ENCODE data around the gene MAN1C1. TPM values are rescaled to one million over a fixed set of nuclear protein-coding genes. Genes with fewer than 3 reads are reported as not detected.

MAN1C1 gene
- total RNA-seq, 1 experiment from 2014 or later: 16.8 TPM

DNA sequence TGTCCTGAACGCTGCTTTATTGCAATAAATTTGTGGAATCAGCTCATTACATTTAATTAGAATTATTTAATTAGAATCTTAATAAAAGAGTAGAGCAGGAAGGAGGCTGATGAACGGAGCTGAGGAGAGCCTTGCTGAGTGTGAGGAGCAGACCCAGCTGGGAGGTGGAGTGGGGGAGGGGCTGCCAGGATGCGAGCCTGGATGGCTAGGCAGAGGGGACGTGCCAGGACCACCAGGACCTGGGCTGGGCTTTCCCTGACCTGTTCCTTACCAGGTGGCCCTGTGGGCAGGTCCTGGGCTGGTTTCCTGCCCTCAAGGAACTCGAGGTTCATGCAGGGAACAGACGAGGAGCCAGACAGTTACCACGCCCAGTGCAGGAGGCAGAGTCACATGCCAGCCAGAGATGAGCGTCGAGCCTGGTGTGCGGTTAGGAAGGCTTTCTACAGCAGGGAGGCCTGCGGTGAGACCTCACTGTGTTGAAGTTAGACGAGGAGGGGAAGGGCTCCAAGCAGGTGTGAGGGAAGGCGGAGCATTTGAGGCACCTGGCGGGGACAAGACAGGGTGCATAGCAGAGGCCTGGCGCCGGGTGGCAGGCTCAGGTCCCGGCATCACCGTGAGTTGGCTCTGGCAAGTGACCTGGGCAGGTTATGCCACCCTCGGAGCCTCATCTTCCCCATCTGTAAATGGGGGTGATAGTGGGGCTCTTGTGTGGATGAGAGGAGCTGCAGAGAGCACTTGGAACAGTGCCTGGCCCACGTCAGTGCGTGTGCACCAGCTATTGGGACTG lies 39.3 kb upstream of the MAN1C1 start:
- DNase-seq (ENCODE audit: low spot score): no peak
- TF ChIP-seq, protein P1, sequence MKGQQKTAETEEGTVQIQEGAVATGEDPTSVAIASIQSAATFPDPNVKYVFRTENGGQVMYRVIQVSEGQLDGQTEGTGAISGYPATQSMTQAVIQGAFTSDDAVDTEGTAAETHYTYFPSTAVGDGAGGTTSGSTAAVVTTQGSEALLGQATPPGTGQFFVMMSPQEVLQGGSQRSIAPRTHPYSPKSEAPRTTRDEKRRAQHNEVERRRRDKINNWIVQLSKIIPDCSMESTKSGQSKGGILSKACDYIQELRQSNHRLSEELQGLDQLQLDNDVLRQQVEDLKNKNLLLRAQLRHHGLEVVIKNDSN (CRISPR knock-in tag; IDR thresholded peaks at IDR 0.05): 0 out of 2 replicates have a peak, but pooled peaks have one; percentile 25
- TF ChIP-seq, protein P2, sequence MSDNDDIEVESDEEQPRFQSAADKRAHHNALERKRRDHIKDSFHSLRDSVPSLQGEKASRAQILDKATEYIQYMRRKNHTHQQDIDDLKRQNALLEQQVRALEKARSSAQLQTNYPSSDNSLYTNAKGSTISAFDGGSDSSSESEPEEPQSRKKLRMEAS (CRISPR knock-in tag; IDR thresholded peaks at IDR 0.05): peak; percentile 63; the same call in 1 of the 2 replicates
- TF ChIP-seq FOXJ3 (CRISPR knock-in tag; IDR thresholded peaks at IDR 0.05; ENCODE audit: borderline replicate concordance) (no peak), FOXP1 (CRISPR knock-in tag; IDR thresholded peaks at IDR 0.05; ENCODE audit: borderline replicate concordance) (0 out of 2 replicates have a peak, but pooled peaks have one; percentile 42)
- TF ChIP-seq, protein P3, sequence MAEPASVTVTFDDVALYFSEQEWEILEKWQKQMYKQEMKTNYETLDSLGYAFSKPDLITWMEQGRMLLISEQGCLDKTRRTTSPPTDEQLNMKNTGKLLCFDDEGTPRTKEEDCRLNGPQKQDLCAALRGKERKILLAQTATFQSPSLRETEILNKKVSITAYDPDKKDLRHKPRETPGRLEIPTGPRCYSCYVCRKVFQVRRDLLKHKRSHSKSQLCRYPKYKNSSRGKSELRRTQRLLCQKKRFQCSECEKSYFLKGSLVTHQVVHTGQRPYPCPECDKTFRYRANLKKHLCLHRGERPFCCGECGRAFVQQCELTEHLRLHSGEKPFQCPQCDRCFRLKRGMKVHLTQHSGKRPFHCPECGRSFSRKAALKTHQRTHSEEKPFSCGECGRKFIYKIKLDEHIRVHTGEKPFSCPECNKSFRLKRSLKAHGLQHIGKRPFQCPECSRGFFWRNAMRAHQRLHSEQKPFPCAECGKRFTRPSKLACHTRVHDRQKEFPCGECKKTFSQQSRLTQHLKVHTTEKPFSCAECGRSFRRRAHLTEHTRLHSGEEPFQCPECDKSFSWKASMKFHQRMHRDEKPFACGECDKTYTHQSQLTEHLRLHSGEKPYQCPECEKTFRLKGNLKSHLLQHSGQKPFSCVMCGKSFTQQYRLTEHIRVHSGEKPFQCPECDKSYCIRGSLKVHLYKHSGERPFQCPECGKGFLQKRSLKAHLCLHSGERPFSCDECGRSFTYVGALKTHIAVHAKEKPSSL (CRISPR knock-in tag; conservative IDR thresholded peaks at IDR 0.05): no peak
- CTCF ChIA-PET: interaction anchor here (0.5 to 1.5 kb wide), 5 partner anchors 11 to 58 kb away, joined by 3 to 5 read pairs (median 4); no protein-coding TSS in a partner anchor
- Mint-ChIP-seq H3K27ac (no peak overlapping the region), H3K4me3 (no peak overlapping the region), H3K4me1 (peaks cover 39% of the 10 kb centered on the region), H3K36me3 (no peaks in the 10 kb centered on the region), H3K9me3 (no peaks in the 10 kb centered on the region), H3K27me3 (ENCODE audit: low read depth) (no peaks in the 10 kb centered on the region; the same call in 1 of the 2 replicates)
- ATAC-seq: 0 out of 2 replicates have a peak, but pooled peaks have one; percentile 2
- POLR2A ChIA-PET: no interaction called here

DNA sequence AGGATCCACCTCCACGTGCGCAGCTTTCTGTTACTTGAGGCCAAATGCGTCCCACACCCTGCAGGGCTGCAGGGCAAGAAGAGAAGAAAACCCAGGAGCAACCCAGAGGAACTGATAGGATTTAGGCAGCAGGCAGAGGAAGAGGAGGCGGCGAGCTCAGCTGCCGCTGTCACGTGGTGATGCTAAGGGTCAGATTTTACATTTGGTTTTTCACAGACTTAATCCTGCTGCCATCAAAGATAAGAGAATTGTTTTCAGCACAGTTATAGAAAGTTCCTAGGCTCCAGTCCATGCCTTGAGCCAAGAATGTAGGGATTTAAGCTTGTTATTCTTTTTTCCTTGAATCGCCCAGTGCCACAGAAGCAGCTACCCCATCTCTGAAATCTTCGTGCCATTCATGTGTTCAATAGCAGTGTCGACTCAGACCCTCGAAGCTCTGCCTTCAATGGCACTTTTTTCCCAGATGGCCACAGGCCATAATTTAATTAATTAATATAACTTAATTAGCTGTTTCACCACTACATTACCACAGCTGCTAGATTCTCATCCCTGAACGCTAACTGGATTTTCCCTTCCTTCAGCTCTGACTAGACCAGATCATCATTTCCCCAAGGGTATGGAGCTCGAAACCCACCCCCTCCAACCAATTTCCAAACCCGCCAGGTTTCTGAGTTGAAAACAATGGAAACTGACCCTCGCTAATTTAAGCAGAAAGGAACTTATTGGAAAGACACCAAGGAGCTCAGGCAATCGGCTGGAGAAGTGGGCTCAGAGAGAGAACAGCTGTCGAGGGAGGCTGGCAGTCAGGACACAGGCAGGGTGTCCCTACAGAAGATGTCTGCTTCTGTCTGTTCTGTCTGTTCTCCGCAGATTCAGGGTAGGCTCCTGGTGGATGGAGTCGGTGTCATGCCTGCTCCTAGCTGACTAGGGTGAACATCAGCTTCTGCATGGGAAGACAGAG lies 37.0 kb upstream of the MAN1C1 start:
- Mint-ChIP-seq H3K27me3 (ENCODE audit: low read depth) (no peaks in the 10 kb centered on the region; the same call in none of the 2 replicates), H3K27ac (no peak overlapping the region), H3K9me3 (peaks cover 8% of the 10 kb centered on the region; the same call in 1 of the 2 replicates), H3K36me3 (peaks cover 2% of the 10 kb centered on the region; the same call in 1 of the 2 replicates), H3K4me3 (no peak overlapping the region), H3K4me1 (peaks cover 20% of the 10 kb centered on the region)
- ATAC-seq: no peak
- POLR2A ChIA-PET: interaction anchor here (0.6 kb wide), 1 partner anchor 17 kb away, joined by 3 read pairs; no protein-coding TSS in a partner anchor
- CTCF ChIA-PET: interaction anchor here (0.7 to 3.2 kb wide), 10 partner anchors 7 to 231 kb away, joined by 3 to 37 read pairs (median 4); no protein-coding TSS in a partner anchor
- no peak for DNase-seq (ENCODE audit: low spot score)
- TF ChIP-seq NR3C1 (CRISPR knock-in tag; conservative IDR thresholded peaks at IDR 0.05; ENCODE audit: low read depth): no peak
- TF ChIP-seq, protein P4, sequence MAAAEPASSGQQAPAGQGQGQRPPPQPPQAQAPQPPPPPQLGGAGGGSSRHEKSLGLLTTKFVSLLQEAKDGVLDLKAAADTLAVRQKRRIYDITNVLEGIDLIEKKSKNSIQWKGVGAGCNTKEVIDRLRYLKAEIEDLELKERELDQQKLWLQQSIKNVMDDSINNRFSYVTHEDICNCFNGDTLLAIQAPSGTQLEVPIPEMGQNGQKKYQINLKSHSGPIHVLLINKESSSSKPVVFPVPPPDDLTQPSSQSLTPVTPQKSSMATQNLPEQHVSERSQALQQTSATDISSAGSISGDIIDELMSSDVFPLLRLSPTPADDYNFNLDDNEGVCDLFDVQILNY (CRISPR knock-in tag; IDR thresholded peaks at IDR 0.05): no peak
- no peak for TF ChIP-seq MXD4 (CRISPR knock-in tag; IDR thresholded peaks at IDR 0.05; ENCODE audit: borderline replicate concordance)
- TF ChIP-seq, protein P3 (CRISPR knock-in tag; conservative IDR thresholded peaks at IDR 0.05): no peak
- no peak for TF ChIP-seq ZNF138 (CRISPR knock-in tag; conservative IDR thresholded peaks at IDR 0.05)
- no peak for TF ChIP-seq FOXJ3 (CRISPR knock-in tag; IDR thresholded peaks at IDR 0.05; ENCODE audit: borderline replicate concordance)
- TF ChIP-seq, protein P2 (CRISPR knock-in tag; IDR thresholded peaks at IDR 0.05): no peak
- TF ChIP-seq ZNF396 (CRISPR knock-in tag; IDR thresholded peaks at IDR 0.05; ENCODE audit: borderline replicate concordance): no peak
- TF ChIP-seq GABPB1 (CRISPR knock-in tag; IDR thresholded peaks at IDR 0.05): no peak
- TF ChIP-seq, protein P5, sequence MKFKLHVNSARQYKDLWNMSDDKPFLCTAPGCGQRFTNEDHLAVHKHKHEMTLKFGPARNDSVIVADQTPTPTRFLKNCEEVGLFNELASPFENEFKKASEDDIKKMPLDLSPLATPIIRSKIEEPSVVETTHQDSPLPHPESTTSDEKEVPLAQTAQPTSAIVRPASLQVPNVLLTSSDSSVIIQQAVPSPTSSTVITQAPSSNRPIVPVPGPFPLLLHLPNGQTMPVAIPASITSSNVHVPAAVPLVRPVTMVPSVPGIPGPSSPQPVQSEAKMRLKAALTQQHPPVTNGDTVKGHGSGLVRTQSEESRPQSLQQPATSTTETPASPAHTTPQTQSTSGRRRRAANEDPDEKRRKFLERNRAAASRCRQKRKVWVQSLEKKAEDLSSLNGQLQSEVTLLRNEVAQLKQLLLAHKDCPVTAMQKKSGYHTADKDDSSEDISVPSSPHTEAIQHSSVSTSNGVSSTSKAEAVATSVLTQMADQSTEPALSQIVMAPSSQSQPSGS (CRISPR knock-in tag; IDR thresholded peaks at IDR 0.05; ENCODE audit: borderline replicate concordance, low read depth): no peak
- TF ChIP-seq KAT7 (CRISPR knock-in tag; IDR thresholded peaks at IDR 0.05; ENCODE audit: borderline replicate concordance): no peak
- TF ChIP-seq ZNF671 (CRISPR knock-in tag; IDR thresholded peaks at IDR 0.05): no peak
- TF ChIP-seq, protein P1 (CRISPR knock-in tag; IDR thresholded peaks at IDR 0.05): no peak
- TF ChIP-seq, protein P6, sequence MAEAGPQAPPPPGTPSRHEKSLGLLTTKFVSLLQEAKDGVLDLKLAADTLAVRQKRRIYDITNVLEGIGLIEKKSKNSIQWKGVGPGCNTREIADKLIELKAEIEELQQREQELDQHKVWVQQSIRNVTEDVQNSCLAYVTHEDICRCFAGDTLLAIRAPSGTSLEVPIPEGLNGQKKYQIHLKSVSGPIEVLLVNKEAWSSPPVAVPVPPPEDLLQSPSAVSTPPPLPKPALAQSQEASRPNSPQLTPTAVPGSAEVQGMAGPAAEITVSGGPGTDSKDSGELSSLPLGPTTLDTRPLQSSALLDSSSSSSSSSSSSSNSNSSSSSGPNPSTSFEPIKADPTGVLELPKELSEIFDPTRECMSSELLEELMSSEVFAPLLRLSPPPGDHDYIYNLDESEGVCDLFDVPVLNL (CRISPR knock-in tag; IDR thresholded peaks at IDR 0.05; ENCODE audit: borderline replicate concordance, low read depth): no peak
- TF ChIP-seq FOXK1 (CRISPR knock-in tag; IDR thresholded peaks at IDR 0.05): no peak
- no peak for TF ChIP-seq CBFB (CRISPR knock-in tag; IDR thresholded peaks at IDR 0.05; ENCODE audit: low read depth)

All from WTC11 (cell line).